Type B pancreatic cell (in vitro differentiated cells): ENCODE measurements around the gene TOPBP1. TPM values are rescaled to one million over a fixed set of nuclear protein-coding genes. Genes with fewer than 3 reads are reported as not detected.

Experiments
- DNase-seq: peaks from one replicate; pipeline ENCODE4 v3.0.0; 2021; ENCODE audit warnings: mixed read lengths; ENCODE audit not compliant: unreplicated experiment; ENCODE audit errors: extremely low spot score
- H3K27ac Mint-ChIP-seq: 2 replicates; pipeline ENCODE4 v1.8.0; 2021; ENCODE audit warnings: mild to moderate bottlenecking, mixed read lengths
- H3K27me3 Mint-ChIP-seq: 2 replicates; pipeline ENCODE4 v1.8.0; 2021; ENCODE audit warnings: mixed read lengths
- H3K36me3 Mint-ChIP-seq: 2 replicates; pipeline ENCODE4 v1.8.0; 2021; ENCODE audit warnings: mixed read lengths
- H3K4me1 Mint-ChIP-seq: one replicate; pipeline ENCODE4 v1.8.0; 2021; ENCODE audit warnings: mixed read lengths; ENCODE audit not compliant: unreplicated experiment
- H3K4me3 Mint-ChIP-seq: 2 replicates; pipeline ENCODE4 v1.8.0; 2021; ENCODE audit warnings: mild to moderate bottlenecking, mixed read lengths
- H3K9me3 Mint-ChIP-seq: 2 replicates; pipeline ENCODE4 v1.8.0; 2021; ENCODE audit warnings: mixed read lengths
- CTCF ChIP-seq: fragments of 200-600 bp; sonication (generic); conservative IDR thresholded peaks from 2 replicates; pipeline ENCODE4 v1.5.0; 2021; ENCODE audit warnings: antibody characterized with exemption, mild to moderate bottlenecking
- total RNA-seq: library from RNA; stranded (reverse); gene quantifications from 2 replicates; pipeline ENCODE4 v1.2.1, GENCODE V29; 2021; ENCODE audit warnings: low replicate concordance

TOPBP1 gene
- total RNA-seq, 1 donor from 2014 or later, result 44.4 TPM

- Mint-ChIP-seq H3K4me1 (no peaks in the 10 kb centered on the region), H3K9me3 (no peaks in the 10 kb centered on the region), H3K4me3 (no peak overlapping the region), H3K27me3 (no peaks in the 10 kb centered on the region), H3K27ac (no peak overlapping the region), H3K36me3 (peaks cover 36% of the 10 kb centered on the region)
- no peak for TF ChIP-seq CTCF
- no peak for DNase-seq
Observed at GRCh38 chr3:133641254-133641653, 20.5 kb downstream of the TOPBP1 start.

DNA sequence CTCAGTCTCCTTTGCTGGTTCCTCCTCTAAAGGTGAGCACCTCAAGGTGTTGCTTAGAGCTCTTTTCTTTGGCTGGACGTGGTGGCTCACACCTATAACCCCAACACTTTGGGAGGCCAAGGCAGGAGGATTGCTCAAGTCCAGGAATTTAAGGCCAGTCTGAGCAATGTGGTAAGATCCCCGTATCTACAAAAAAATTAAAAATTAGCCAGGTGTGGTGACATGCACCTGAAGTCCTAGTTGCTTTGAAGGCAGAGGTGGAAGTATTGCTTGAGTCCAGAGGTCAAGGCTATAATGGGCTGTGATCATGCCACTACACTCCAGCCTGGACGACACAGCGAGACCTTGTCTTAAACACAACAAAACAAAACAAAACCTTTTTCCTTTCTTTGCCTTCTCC lies 28.3 kb downstream of the TOPBP1 start:
- no peak for TF ChIP-seq CTCF
- Mint-ChIP-seq H3K27me3 (no peaks in the 10 kb centered on the region), H3K9me3 (no peaks in the 10 kb centered on the region), H3K4me1 (no peaks in the 10 kb centered on the region), H3K27ac (no peak overlapping the region), H3K36me3 (peaks cover 37% of the 10 kb centered on the region), H3K4me3 (no peak overlapping the region)
- DNase-seq, result no peak

- Mint-ChIP-seq H3K9me3 (no peaks in the 10 kb centered on the region), H3K36me3 (peaks cover 30% of the 10 kb centered on the region)
Observed at GRCh38 chr3:133629146-133629545, 32.6 kb downstream of the TOPBP1 start.

DNA sequence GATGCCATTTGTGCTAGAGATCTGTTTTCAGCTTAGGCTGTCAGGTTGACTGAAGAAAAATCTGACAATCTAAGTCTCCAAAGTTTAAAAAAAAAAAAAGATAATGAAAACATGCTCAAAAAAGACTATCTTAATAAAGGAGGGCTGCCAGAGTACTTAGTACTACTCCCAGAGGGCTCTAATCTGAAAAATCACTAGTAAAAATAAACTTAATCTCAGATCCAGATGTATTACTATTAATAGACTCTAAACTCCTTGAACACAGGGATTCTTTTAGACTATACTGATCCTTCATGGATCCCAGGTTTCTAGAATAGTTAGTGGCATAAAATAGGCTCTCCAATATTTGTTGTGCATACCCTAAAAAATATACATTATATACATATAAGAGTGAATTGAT lies 34.0 kb downstream of the TOPBP1 start:
- no peak overlapping the region for H3K27ac Mint-ChIP-seq
- no peak for DNase-seq
- no peaks in the 10 kb centered on the region for H3K9me3 Mint-ChIP-seq
- no peaks in the 10 kb centered on the region for H3K4me1 Mint-ChIP-seq
- H3K36me3 Mint-ChIP-seq, result peaks cover 29% of the 10 kb centered on the region
- TF ChIP-seq CTCF, result no peak
- no peak overlapping the region for H3K4me3 Mint-ChIP-seq
- H3K27me3 Mint-ChIP-seq, result no peaks in the 10 kb centered on the region

More at GRCh38 chr3:133629146-133629545, 32.6 kb downstream of the TOPBP1 start:
- Mint-ChIP-seq H3K4me3 (no peak overlapping the region), H3K27ac (no peak overlapping the region), H3K27me3 (no peaks in the 10 kb centered on the region), H3K4me1 (no peaks in the 10 kb centered on the region)
- no peak for DNase-seq
- no peak for TF ChIP-seq CTCF

DNA sequence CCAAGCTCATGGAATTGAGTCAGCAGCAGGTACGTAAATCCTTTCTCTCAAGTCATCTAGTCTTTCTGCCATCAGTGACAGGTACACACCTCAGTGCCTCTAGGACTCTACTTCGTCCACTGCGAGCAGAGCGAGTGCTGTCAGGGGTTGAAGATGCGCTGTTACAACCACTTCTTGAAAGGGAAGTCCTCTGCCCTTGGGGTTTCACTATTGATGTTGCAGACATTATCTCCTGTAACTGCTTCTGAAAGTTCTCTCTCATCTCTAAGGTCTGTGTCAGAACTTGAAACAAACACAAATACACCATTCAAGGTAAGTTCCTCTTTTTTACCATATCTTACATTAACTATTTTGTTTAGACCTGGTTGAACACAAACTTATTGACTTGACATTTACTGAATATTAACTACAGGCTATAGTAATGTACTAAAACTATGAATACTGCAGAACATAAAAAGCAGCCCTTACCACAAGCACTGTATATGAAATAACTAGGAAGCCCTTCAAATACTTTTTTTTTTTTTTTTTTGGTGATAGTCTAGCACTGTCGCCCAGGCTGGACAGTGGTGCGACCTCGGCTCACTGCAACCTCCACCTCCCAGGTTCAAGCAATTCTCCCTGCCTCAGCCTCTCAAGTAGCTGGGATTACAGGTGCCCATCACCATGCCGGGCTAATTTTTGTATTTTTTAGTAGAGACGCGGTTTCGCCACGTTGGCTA lies 41.5 kb downstream of the TOPBP1 start:
- H3K27ac Mint-ChIP-seq, result no peak overlapping the region
- no peak for TF ChIP-seq CTCF
- H3K4me3 Mint-ChIP-seq, result no peak overlapping the region
- no peaks in the 10 kb centered on the region for H3K4me1 Mint-ChIP-seq
- peaks cover 37% of the 10 kb centered on the region for H3K36me3 Mint-ChIP-seq
- H3K9me3 Mint-ChIP-seq, result no peaks in the 10 kb centered on the region
- DNase-seq, result no peak
- no peaks in the 10 kb centered on the region for H3K27me3 Mint-ChIP-seq
